ENCODE results near the gene HRH3. TPM values are rescaled to one million over a fixed set of nuclear protein-coding genes. Genes with fewer than 3 reads are reported as not detected.
A peak's percentile ranks its signal among the peaks of the same experiment; 100 is the strongest.

HRH3 gene
- total RNA-seq, 2 donors from 2014 or later = not detected

DNA sequence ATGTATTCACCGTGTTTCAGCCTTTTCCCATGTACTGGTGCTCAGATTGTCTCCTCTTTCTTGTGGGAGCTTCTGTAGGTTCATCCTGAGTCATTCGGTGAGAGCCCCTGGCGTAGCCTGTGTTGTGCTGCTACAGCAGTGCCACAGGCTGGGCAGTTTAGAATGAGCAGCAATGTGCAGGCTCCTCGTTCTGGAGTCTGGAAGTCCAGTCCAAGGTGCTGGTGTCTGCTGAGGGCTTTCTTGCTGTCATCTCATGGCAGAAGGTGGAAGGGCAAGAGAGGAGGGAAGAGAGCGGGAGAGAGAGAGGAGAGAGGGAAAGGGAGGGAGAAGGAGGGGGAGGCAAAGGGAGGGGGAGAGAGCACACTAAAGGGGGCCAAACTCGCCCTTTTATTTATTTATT is 33.3 kb upstream of the HRH3 start:
- Mint-ChIP-seq H3K27me3 (no peaks in the 10 kb centered on the region), H3K27ac (peak overlapping the region; percentile 67), H3K9me3 (no peaks in the 10 kb centered on the region), H3K36me3 (ENCODE audit: low read depth) (peaks cover 29% of the 10 kb centered on the region), H3K4me3 (no peak overlapping the region), H3K4me1 (peaks cover 13% of the 10 kb centered on the region)
- ATAC-seq (replicated peaks) = no peak

DNA sequence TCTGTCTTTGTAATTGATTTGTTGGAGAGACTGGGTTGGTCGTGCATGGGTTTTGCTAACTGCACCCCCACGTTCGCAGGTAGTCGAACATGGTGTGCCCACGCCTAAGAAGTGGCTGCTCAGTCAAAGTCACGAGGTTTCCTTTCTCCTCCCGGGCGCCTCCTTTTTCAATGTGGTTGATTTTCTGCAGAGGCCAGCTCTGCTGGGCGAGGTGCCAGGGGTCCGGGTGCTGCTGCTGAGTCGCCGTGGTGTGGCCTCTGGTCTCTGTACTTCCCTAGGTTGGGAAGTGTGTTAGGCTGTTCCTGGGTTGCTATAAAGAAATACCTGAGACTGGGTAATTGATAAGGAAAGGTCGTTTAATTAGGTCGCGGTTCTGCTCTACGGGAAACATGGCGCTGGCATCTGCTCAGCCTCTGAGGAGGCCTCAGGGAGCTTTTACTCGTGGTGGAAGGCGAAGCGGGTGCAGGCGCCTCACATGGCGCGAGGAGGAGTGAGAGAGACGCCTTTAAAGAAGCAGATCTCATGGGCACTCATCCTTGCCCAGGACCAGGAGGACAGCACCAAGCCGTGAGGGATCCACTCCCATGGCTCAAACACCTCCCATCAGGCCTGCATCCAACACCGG is 32.4 kb upstream of the HRH3 start:
- Mint-ChIP-seq H3K27ac (no peak overlapping the region), H3K36me3 (ENCODE audit: low read depth) (peaks cover 20% of the 10 kb centered on the region), H3K4me3 (no peak overlapping the region), H3K27me3 (no peaks in the 10 kb centered on the region), H3K9me3 (no peaks in the 10 kb centered on the region), H3K4me1 (peaks cover 10% of the 10 kb centered on the region)
- no peak for ATAC-seq (replicated peaks)

DNA sequence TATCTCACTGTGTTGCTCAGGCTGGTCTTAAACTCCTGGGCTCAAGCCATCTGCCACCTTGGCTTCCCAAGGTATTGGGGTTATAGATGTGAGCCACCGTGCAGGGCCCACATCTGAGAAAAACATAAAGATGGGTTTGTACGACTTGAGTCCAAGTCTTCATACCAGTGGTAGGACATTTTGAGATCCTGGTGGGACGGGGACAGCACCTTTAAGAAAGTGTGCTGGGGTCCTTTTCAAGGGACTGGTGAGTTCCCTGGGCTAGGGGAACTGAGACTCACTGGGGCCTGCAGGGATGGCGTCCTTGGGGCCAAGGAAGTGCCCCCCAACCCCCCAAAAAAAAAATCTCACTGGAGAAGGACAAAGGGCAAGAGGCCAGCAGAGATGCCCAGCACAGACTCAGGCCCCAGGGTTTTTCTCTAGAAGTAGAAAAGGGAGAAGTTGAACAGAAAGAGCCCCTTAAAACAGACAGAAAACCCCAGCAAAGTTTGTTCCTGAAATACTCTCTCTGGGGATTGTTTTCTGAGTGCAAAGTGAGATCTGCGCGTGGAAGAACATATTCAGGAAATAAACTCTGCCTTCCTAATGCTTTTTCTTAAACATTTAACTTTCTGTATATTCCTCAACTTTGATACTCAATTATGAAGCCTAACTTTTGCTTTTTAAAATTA is 28.9 kb upstream of the HRH3 start:
- Mint-ChIP-seq H3K27ac (no peak overlapping the region), H3K36me3 (ENCODE audit: low read depth) (no peaks in the 10 kb centered on the region), H3K4me3 (no peak overlapping the region), H3K27me3 (no peaks in the 10 kb centered on the region), H3K4me1 (peaks cover 10% of the 10 kb centered on the region), H3K9me3 (no peaks in the 10 kb centered on the region)
- ATAC-seq (replicated peaks) = no peak

DNA sequence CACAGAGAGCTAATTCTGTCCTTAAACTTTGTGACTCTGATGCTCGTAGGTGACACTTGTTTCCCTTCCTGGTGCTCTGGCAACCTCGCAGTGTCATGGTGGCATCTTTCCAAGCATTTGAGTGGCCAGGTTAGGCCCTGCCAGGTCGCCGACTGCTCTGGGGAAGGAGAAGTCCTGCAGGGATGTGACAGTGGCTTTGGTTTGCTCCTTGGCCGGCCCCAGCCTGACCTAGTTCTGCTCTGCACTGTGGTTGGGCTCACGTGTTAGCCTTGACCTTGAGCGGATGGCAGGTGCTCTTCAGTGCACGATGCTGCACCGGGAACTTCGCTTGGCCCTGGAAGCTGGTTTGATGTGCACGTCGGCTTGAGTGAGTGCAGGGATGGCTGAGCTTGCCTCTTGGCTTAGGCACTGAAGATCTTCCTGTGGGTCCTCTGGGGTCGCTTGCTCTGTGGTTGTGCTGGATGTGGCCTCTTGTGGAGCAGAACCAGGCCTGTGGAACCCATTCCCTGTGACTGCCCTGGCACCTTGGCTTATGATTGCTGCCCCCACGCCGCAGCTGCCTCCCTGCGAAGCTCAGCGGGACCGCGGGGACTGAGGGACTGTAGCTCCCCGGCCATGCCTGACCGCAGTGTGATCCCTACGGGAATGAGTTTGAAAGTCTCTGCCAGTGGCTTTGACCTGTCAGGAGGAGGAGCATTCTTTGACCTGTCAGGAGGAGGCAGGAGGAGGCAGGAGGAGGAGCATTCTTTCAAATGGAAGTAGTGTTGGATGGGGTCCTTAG is 27.0 kb upstream of the HRH3 start:
- no peak for ATAC-seq (replicated peaks)
- Mint-ChIP-seq H3K27ac (no peak overlapping the region), H3K4me3 (no peak overlapping the region), H3K9me3 (no peaks in the 10 kb centered on the region), H3K27me3 (no peaks in the 10 kb centered on the region), H3K4me1 (peaks cover 6% of the 10 kb centered on the region), H3K36me3 (ENCODE audit: low read depth) (no peaks in the 10 kb centered on the region)

DNA sequence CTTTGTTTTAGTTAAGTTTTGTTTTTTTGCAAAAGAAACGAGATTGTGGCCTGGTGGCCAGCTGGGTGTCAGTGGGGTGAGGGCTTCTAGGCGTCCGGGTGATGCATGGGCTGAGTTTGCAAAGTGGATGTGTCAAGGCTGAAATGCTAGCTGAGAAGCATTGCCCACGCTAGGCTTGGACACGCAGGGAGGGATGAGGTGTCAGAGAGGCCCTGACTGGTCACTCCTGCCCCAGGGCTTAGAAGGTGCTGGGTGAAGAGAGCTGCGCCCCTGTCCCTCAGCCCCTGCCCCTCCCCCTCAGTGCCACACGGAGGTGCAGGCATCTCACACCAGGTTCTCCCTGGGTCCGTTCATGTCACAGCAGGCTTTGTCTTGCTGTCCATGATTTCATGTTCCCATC is 26.4 kb upstream of the HRH3 start:
- Mint-ChIP-seq H3K4me3 (no peak overlapping the region), H3K9me3 (no peaks in the 10 kb centered on the region), H3K36me3 (ENCODE audit: low read depth) (no peaks in the 10 kb centered on the region), H3K27ac (no peak overlapping the region), H3K4me1 (peaks cover 10% of the 10 kb centered on the region), H3K27me3 (no peaks in the 10 kb centered on the region)
- ATAC-seq (replicated peaks) = no peak

DNA sequence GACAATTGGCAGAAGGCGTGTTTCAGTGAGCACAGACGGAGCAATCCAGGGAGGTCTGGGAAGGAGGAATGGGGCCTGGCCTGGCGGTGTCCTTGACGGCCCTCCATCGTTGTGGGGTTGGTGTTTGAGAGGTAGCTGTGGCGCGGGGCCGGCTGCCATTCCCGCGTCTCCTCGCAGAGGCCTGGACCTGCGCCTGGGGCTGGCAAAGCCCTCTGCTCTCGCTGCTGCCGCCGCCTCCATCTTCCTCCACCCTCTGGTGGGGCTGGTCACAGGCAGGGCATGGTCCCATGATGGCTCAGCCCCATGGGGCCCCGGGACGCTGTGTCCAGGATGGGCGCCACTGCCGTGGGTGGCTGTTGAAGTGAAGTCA is 25.8 kb upstream of the HRH3 start:
- H3K9me3 Mint-ChIP-seq = no peaks in the 10 kb centered on the region
- peaks cover 13% of the 10 kb centered on the region for H3K4me1 Mint-ChIP-seq
- no peak overlapping the region for H3K27ac Mint-ChIP-seq
- H3K27me3 Mint-ChIP-seq = no peaks in the 10 kb centered on the region
- H3K4me3 Mint-ChIP-seq = no peak overlapping the region
- H3K36me3 Mint-ChIP-seq (ENCODE audit: low read depth) = no peaks in the 10 kb centered on the region
- ATAC-seq (replicated peaks) = no peak

DNA sequence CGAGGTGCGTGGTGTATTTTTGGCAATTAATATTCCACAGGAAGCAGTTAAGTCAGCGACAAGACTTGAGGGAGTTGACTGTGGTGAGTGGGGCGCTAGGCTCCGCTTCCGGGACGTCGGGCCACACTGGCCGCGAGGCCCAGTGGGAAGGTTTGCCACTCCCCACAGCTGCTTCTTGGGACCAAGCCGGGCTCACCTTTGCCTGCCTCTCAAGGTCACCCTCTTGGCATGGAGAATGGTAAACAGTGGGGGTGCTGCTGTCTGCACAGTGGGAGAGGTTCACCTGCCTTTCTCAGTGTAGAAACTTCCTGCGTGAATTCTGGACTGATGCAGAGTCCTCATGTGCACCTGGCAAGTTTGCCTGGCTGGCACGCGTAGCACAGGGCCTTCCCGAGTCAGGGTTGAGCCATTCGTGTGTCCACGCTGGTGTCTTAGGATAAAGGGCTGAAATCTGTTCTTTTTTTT is 24.6 kb upstream of the HRH3 start:
- H3K9me3 Mint-ChIP-seq = no peaks in the 10 kb centered on the region
- H3K27ac Mint-ChIP-seq = no peak overlapping the region
- H3K27me3 Mint-ChIP-seq = no peaks in the 10 kb centered on the region
- no peak for ATAC-seq (replicated peaks)
- no peaks in the 10 kb centered on the region for H3K36me3 Mint-ChIP-seq (ENCODE audit: low read depth)
- H3K4me1 Mint-ChIP-seq = peaks cover 11% of the 10 kb centered on the region
- H3K4me3 Mint-ChIP-seq = no peak overlapping the region

DNA sequence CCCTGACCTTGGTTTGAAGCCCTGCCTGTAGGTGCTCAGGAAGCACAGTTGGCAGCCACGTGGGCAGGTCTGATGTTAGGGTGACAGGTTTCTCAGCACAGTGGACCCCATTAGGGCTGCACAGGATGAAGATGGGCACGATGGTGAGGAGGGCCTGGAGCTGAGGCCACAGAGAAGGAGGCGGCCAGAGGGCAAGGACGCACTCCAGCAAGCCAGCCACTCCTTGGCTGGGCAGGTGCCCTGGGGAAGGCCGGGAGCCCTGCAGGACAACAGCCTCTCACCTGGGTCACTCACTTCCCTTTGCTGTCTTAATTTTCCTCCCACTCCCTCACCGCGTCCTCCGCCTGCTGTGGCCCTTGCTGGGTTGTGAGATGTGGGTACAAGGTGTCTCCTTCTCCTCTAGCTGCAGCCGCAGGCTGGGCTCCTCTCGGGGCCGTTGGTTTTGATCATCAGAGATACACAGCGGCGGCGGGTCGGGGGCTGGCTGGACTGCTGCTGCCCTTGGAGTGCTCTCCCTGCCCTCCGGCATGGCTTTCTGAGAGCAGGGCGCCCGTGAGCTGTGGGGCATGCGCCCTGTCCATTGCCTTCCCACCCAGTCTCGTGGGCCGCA is 23.9 kb upstream of the HRH3 start:
- no peak overlapping the region for H3K27ac Mint-ChIP-seq
- peaks cover 11% of the 10 kb centered on the region for H3K4me1 Mint-ChIP-seq
- H3K36me3 Mint-ChIP-seq (ENCODE audit: low read depth) = no peaks in the 10 kb centered on the region
- no peak overlapping the region for H3K4me3 Mint-ChIP-seq
- no peak for ATAC-seq (replicated peaks)
- no peaks in the 10 kb centered on the region for H3K27me3 Mint-ChIP-seq
- no peaks in the 10 kb centered on the region for H3K9me3 Mint-ChIP-seq

DNA sequence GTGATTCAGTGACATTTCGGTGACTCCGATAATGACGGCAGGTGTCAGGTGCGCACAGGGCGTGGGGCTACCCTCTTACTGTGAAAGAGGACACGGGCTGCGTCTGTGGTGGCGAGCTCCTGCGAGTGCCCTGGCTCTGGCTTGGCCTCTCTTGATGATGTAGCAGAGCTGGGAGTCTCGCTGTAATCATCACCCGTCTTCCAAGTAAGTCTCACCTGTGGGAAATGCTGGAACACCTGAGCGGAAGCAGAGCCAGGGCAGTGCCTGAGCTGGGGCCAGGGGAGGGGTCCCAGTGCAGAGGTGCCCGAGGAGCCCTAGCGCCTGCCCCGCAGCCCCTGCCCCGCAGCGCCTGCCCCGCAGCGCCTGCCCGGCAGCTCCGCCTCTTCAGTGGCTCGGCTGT is 23.0 kb upstream of the HRH3 start:
- peak overlapping the region; percentile 65 for H3K27ac Mint-ChIP-seq
- no peaks in the 10 kb centered on the region for H3K27me3 Mint-ChIP-seq
- H3K9me3 Mint-ChIP-seq = no peaks in the 10 kb centered on the region
- H3K4me1 Mint-ChIP-seq = peaks cover 11% of the 10 kb centered on the region
- H3K36me3 Mint-ChIP-seq (ENCODE audit: low read depth) = no peaks in the 10 kb centered on the region
- ATAC-seq (replicated peaks) = no peak
- no peak overlapping the region for H3K4me3 Mint-ChIP-seq

DNA sequence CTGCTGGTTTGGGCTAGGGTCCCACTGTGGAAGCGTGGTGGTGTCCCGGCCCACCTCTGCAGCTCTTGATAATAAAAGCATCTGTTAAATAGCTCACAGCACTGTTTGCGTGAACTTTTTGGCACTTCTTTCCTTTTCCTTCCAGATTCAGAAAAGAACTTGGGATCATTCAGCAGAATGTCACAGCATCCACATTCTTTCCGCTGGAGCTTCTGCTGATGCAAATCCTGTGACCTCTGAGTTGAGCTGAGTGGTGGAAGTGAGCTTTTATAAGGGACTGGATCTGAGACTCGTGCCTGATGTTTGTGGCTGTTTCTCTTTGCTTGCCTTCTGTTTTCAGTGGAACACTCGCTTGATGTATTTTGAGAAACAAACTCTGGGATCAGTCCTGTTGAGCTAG is 22.1 kb upstream of the HRH3 start:
- Mint-ChIP-seq H3K27ac (peak overlapping the region; percentile 65), H3K4me1 (peaks cover 11% of the 10 kb centered on the region), H3K4me3 (no peak overlapping the region), H3K36me3 (ENCODE audit: low read depth) (no peaks in the 10 kb centered on the region), H3K27me3 (no peaks in the 10 kb centered on the region), H3K9me3 (no peaks in the 10 kb centered on the region)
- ATAC-seq (replicated peaks) = no peak

DNA sequence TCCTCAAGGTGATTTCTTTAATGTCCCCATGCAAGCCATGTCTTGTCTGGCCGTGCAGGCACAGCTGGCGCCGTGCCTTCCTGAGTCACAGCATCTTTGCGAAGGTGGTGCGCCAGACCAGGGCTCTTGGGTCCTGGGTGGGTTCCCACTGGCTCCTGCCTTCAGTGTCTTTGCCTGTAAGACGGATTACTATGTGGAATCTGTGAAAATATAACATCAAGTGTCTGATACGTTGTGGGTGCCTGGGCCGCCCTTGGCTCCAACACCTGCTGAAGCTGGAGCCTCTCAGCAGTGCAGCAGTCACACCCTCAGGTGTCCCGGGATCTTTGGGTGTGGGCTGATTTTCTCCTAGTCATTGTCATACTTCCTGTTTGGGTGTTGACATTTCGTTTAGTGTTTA is 21.4 kb upstream of the HRH3 start:
- H3K36me3 Mint-ChIP-seq (ENCODE audit: low read depth) = no peaks in the 10 kb centered on the region
- H3K4me1 Mint-ChIP-seq = peaks cover 11% of the 10 kb centered on the region
- H3K9me3 Mint-ChIP-seq = no peaks in the 10 kb centered on the region
- H3K27ac Mint-ChIP-seq = peak overlapping the region; percentile 59
- no peak for ATAC-seq (replicated peaks)
- H3K27me3 Mint-ChIP-seq = no peaks in the 10 kb centered on the region
- H3K4me3 Mint-ChIP-seq = no peak overlapping the region

DNA sequence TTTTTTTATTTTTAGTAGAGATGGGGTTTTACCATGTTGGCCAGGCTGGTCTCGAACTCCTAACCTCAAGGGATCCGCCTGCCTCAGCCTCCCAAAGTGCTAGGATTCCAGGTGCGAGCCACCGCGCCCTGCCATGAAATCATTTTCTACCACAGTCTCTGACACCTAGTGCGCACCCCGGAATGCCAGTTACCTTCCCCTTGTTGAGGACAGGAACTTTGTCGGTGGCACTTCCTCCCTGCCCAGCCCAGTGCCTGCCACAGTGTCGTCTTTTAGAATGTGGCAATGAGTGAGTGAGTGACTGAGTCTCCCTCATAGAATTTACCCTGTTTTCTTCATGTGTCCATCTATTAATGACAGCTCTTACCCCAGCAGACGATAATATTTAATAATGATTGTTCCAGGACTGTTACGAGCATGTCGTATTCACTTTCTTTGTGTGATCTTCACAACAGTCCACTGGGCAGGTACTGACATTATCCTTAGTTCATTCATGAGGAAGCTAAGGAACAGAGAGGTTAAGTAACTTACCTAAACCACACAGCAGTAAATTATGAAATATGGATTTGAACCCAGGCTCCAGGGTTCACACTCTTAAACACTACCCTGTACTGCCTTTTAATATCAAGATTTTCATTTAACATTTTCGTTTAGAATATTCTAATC is 20.1 kb upstream of the HRH3 start:
- peaks cover 11% of the 10 kb centered on the region for H3K4me1 Mint-ChIP-seq
- peak overlapping the region; percentile 69 for H3K4me3 Mint-ChIP-seq
- no peaks in the 10 kb centered on the region for H3K27me3 Mint-ChIP-seq
- no peak for ATAC-seq (replicated peaks)
- peak overlapping the region; percentile 81 for H3K27ac Mint-ChIP-seq
- no peaks in the 10 kb centered on the region for H3K9me3 Mint-ChIP-seq
- H3K36me3 Mint-ChIP-seq (ENCODE audit: low read depth) = no peaks in the 10 kb centered on the region

DNA sequence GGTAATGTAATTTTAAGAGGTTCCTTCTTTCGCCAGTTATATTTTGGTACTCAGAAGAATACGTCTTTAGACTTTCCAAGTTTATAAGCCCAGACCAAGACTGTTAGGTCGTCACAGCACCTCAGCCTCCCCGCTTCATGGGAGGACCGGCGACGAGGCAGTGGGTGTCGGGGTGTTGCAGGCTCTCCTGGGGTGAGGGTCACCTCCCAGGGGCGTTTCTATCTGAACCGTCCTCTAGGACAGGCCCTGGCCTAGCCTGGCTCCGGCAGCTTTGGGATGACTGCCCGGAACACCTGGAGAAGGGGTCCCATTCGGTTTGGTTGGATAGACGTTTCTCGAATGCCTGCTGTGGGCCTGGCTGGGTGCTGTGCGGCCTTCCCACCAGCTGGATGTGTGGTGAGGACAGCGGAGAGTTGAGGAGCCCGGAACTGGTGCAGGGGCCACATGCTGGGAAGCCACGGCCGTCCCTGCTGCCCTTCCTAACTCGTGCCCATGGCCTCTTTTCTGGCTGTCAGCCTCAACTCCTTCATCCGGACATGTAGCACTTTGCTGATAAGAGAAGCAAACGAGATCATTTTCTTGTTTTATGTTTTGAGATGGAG is 19.3 kb upstream of the HRH3 start:
- Mint-ChIP-seq H3K36me3 (ENCODE audit: low read depth) (no peaks in the 10 kb centered on the region), H3K4me1 (peaks cover 11% of the 10 kb centered on the region), H3K4me3 (peak overlapping the region; percentile 69), H3K27me3 (no peaks in the 10 kb centered on the region), H3K27ac (peak overlapping the region; percentile 81), H3K9me3 (no peaks in the 10 kb centered on the region)
- ATAC-seq (replicated peaks) = no peak

Data from activated T-helper 17 cell treated with anti-CD3 and anti-CD28 coated beads, Interleukin-2, amount 50 U/mL, for 72 hours (primary cell).